Panc1 (cell line): ENCODE measurements around the gene MBOAT1.

Experiments used
- CTCF ChIP-seq: fragments of 450-650 bp; IDR thresholded peaks from 2 replicates; pipeline ENCODE4 v1.5.1; 2017; ENCODE audit warnings: mild to moderate bottlenecking
- POLR2AphosphoS5 ChIP-seq: IDR thresholded peaks from 2 replicates; pipeline ENCODE4 v1.6.1; 2012; ENCODE audit warnings: mild to moderate bottlenecking, low read depth, low read length, moderate library complexity

GRCh38 chr6:20198156-20198774 is 14.0 kb downstream of the MBOAT1 start:
- TF ChIP-seq CTCF (no peak), POLR2AphosphoS5 (no peak)
